ENCODE results near the gene PARL. TPM values are rescaled to one million over a fixed set of nuclear protein-coding genes. Genes with fewer than 3 reads are reported as not detected.

PARL gene
- total and polyA plus RNA-seq, 2 experiments from 2014 or later, result 44.6 to 99.9 TPM

DNA sequence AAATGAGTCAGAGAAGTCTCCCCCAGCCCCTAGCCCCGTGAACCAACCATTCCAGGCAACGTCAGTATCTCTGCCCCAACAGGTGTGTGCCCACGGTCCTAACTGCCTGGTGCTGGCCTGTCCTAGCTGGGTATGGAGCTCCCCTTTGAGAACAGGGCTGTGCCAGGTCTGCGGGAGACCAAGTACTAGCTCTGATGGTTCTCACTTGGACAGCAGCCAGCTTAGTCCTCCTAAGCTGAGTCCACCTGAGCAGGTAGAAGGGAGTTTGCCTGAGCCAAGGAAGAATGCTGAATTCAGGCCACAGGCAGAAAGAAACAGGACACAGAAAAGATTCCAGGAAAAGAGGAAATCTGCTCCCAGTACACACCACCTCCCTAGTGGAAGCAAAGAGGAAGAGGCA is 33.1 kb upstream of the PARL start:
- Histone ChIP-seq H3K4me1 (ENCODE audit: low read depth) (no peaks in the 10 kb centered on the region), H3K4me3 (no peak overlapping the region), H3K27ac (no peak overlapping the region), H3K27me3 (no peaks in the 10 kb centered on the region), H3K36me3 (peaks cover 13% of the 10 kb centered on the region), H3K9me3 (ENCODE audit: low read depth) (no peaks in the 10 kb centered on the region)
- DNase-seq (ENCODE audit: low read depth in 1 of 2, low spot score in 1 of 2), result no peak
- no peak for TF ChIP-seq CTCF (IDR thresholded peaks at IDR 0.05; ENCODE audit: low read depth, low read length)

- Histone ChIP-seq H3K4me1 (ENCODE audit: low read depth) (no peaks in the 10 kb centered on the region), H3K36me3 (no peaks in the 10 kb centered on the region), H3K9me3 (ENCODE audit: low read depth) (no peaks in the 10 kb centered on the region), H3K27me3 (no peaks in the 10 kb centered on the region), H3K4me3 (no peak overlapping the region), H3K27ac (no peak overlapping the region)
- DNase-seq (ENCODE audit: low read depth in 1 of 2, low spot score in 1 of 2), result no peak
- TF ChIP-seq CTCF (IDR thresholded peaks at IDR 0.05; ENCODE audit: low read depth, low read length), result no peak
These were observed 30.2 kb upstream of the PARL start for GRCh38 chr3:183914856-183915255.

DNA sequence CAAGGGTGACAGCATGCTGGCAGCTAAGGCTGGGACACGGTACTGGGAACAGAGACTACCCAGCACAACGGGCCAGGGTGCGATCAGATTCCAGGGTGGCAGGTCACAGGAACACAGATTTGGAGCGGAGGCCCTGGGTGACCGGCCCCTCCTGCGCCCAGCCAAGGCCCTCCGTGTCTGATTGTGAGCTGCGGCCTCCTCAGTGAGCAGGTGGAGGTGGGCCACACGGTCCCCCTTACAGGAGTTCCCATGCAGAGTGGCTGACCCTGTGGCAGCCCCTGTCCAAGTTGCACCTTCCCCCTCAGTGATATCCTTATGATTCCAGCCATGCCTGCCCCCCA is 28.9 kb upstream of the PARL start:
- no peak for DNase-seq (ENCODE audit: low read depth in 1 of 2, low spot score in 1 of 2)
- no peak overlapping the region for H3K27ac ChIP-seq
- H3K36me3 ChIP-seq, result no peaks in the 10 kb centered on the region
- no peaks in the 10 kb centered on the region for H3K9me3 ChIP-seq (ENCODE audit: low read depth)
- H3K27me3 ChIP-seq, result no peaks in the 10 kb centered on the region
- no peaks in the 10 kb centered on the region for H3K4me1 ChIP-seq (ENCODE audit: low read depth)
- no peak for TF ChIP-seq CTCF (IDR thresholded peaks at IDR 0.05; ENCODE audit: low read depth, low read length)
- H3K4me3 ChIP-seq, result no peak overlapping the region

GRCh38 chr3:183912895-183913579 is 28.4 kb upstream of the PARL start:
- no peaks in the 10 kb centered on the region for H3K27me3 ChIP-seq
- no peak overlapping the region for H3K27ac ChIP-seq
- no peak for DNase-seq (ENCODE audit: low read depth in 1 of 2, low spot score in 1 of 2)
- no peaks in the 10 kb centered on the region for H3K36me3 ChIP-seq
- H3K4me3 ChIP-seq, result no peak overlapping the region
- TF ChIP-seq CTCF (IDR thresholded peaks at IDR 0.05; ENCODE audit: low read depth, low read length), result no peak
- H3K9me3 ChIP-seq (ENCODE audit: low read depth), result no peaks in the 10 kb centered on the region
- H3K4me1 ChIP-seq (ENCODE audit: low read depth), result no peaks in the 10 kb centered on the region

GRCh38 chr3:183911763-183912506 is 27.3 kb upstream of the PARL start:
- Histone ChIP-seq H3K9me3 (ENCODE audit: low read depth) (no peaks in the 10 kb centered on the region), H3K36me3 (no peaks in the 10 kb centered on the region), H3K27me3 (no peaks in the 10 kb centered on the region), H3K27ac (no peak overlapping the region), H3K4me3 (no peak overlapping the region), H3K4me1 (ENCODE audit: low read depth) (no peaks in the 10 kb centered on the region)
- TF ChIP-seq CTCF (IDR thresholded peaks at IDR 0.05; ENCODE audit: low read depth, low read length), result no peak
- peak in 1 of 2 donors; percentile 24 for DNase-seq (ENCODE audit: low read depth in 1 of 2, low spot score in 1 of 2)
